Kidney (tissue), 14 donors: ENCODE measurements around the gene MS4A10. TPM values are rescaled to one million over a fixed set of nuclear protein-coding genes. Genes with fewer than 3 reads are reported as not detected.

ENCODE experiments used
- DNase-seq, 5 donors: peaks; one replicate each; pipeline ENCODE4 v3.0.0-alpha.2; 2013 to 2020
- FAIRE-seq: peaks from 2 replicates; lab custom pipeline; 2012; peaks lifted over from hg19 to GRCh38; lab: Jason Lieb, UNC
- H3K27ac ChIP-seq, 2 donors: one replicate each; pipeline ENCODE4 v1.7.0; 2013; ENCODE audit warnings: low read depth in 2 of 2, low read length in 2 of 2, inconsistent platforms in 1 of 2
- H3K27me3 ChIP-seq: one replicate; pipeline ENCODE4 v1.7.1; 2013; ENCODE audit warnings: low read length, inconsistent platforms; ENCODE audit not compliant: control insufficient read depth, insufficient read depth
- H3K36me3 ChIP-seq, 3 donors: one replicate each; pipeline versions ENCODE4 v1.7.0 to v1.7.1; 2013; ENCODE audit warnings: low read length in 3 of 3, control low read depth in 1 of 3, inconsistent platforms in 1 of 3; ENCODE audit not compliant: insufficient read depth in 3 of 3, control insufficient read depth in 2 of 3
- H3K4me1 ChIP-seq, 3 donors: one replicate each; pipeline versions ENCODE4 v1.7.0 to v1.7.1; 2013; ENCODE audit warnings: low read length in 3 of 3, inconsistent platforms in 1 of 3, low read depth in 1 of 3; ENCODE audit not compliant: control insufficient read depth in 2 of 3, insufficient read depth in 2 of 3
- H3K4me3 ChIP-seq, 3 donors: one replicate each; pipeline versions ENCODE4 v1.7.0 to v1.8.1; 2013; ENCODE audit warnings: low read length in 3 of 3, control low read depth in 1 of 3, inconsistent platforms in 1 of 3
- H3K9ac ChIP-seq, 3 donors: one replicate each; pipeline versions ENCODE4 v1.7.0 to v1.7.1; 2013; ENCODE audit warnings: low read length in 3 of 3, control low read depth in 1 of 3, inconsistent platforms in 1 of 3
- H3K9me3 ChIP-seq, 3 donors: one replicate each; pipeline versions ENCODE4 v1.7.0 to v1.7.1; 2013; ENCODE audit warnings: low read length in 3 of 3, control low read depth in 1 of 3, inconsistent platforms in 1 of 3; ENCODE audit not compliant: control insufficient read depth in 2 of 3, insufficient read depth in 1 of 3
- CTCF ChIP-seq: IDR thresholded peaks from 3 replicates; pipeline ENCODE4 v1.5.1; 2012; ENCODE audit warnings: mild to moderate bottlenecking, moderate library complexity, borderline replicate concordance; ENCODE audit not compliant: insufficient read depth; ENCODE audit errors: extremely low read depth
- intact Hi-C: fragments of 100-400 bp; cut with DNase I; formaldehyde crosslinking; loops from one replicate; pipeline ENCODE4 v1.11.1; 2022
- polyA plus RNA-seq: library from polyadenylated mRNA; stranded (reverse); fragments of 350-450 nt; fragmentation: Illumina TruSeq; extraction: RNeasy Lipid Tissue Mini Kit (QIAGEN cat#74804); gene quantifications from one replicate; pipeline ENCODE4 v1.2.3, GENCODE V29; 2014; ENCODE audit warnings: low read depth, low replicate concordance; ENCODE audit not compliant: insufficient read depth
- total RNA-seq: library from RNA; stranded (reverse); fragmentation: NEBNext Ultra II Directional; extraction: Animal tissue kit (Norgen Biotek cat#: 25700); gene quantifications from one replicate; pipeline ENCODE4 v1.2.1, GENCODE V29; 2021
- donor health status: control.
- donor health status: control.
- donor health status: control.
- donor health status: control.
- donor health status: control.
- donor health status: DM: yes; HTN: yes; CAD: no.
- donor health status: Normal renal cell carcinoma (clear cell type).

The MS4A10 gene
- total and polyA plus RNA-seq, 2 donors from 2014 or later = 1.1 TPM; not detected in 1

- no peaks in the 10 kb centered on the region for H3K4me1 ChIP-seq
- H3K36me3 ChIP-seq = no peaks in the 10 kb centered on the region
- intact Hi-C loops = no loop called here
- FAIRE-seq (no peak), DNase-seq (no peak)
- no peak for TF ChIP-seq CTCF
- H3K27me3 ChIP-seq = no peaks in the 10 kb centered on the region
- no peak overlapping the region for H3K9ac ChIP-seq
- H3K9me3 ChIP-seq = no peaks in the 10 kb centered on the region
- H3K27ac ChIP-seq = no peak overlapping the region
- H3K4me3 ChIP-seq = no peak overlapping the region
These were observed 40.7 kb downstream of the MS4A10 start for GRCh38 chr11:60825790-60826189.

- TF ChIP-seq CTCF = no peak
- no peak overlapping the region for H3K9ac ChIP-seq
- FAIRE-seq (no peak), DNase-seq (no peak)
- no peaks in the 10 kb centered on the region for H3K36me3 ChIP-seq
- H3K4me3 ChIP-seq = no peak overlapping the region
- no peaks in the 10 kb centered on the region for H3K4me1 ChIP-seq
- H3K27ac ChIP-seq = no peak overlapping the region
- intact Hi-C loops = loop anchor here (5.0 to 10.0 kb wide), 2 partner anchors 67 to 344 kb away; no protein-coding TSS in a partner anchor
- no peaks in the 10 kb centered on the region for H3K9me3 ChIP-seq
- H3K27me3 ChIP-seq = no peaks in the 10 kb centered on the region
These were observed 45.5 kb downstream of the MS4A10 start for GRCh38 chr11:60830478-60831142.

- Histone ChIP-seq H3K4me1 (no peaks in the 10 kb centered on the region), H3K9ac (no peak overlapping the region), H3K27me3 (no peaks in the 10 kb centered on the region), H3K36me3 (no peaks in the 10 kb centered on the region), H3K9me3 (no peaks in the 10 kb centered on the region), H3K4me3 (no peak overlapping the region), H3K27ac (no peak overlapping the region)
- peak; percentile 97 for TF ChIP-seq CTCF
- peak; percentile 83 to 90 (median 86) for DNase-seq
- no peak for FAIRE-seq
- intact Hi-C loops = loop anchor here (5.0 to 10.0 kb wide), 2 partner anchors 66 to 344 kb away; no protein-coding TSS in a partner anchor
These were observed 46.0 kb downstream of the MS4A10 start for GRCh38 chr11:60831143-60831500.
